HepG2 (cell line): Measurements from ENCODE around the gene LSM2. TPM values are rescaled to one million over a fixed set of nuclear protein-coding genes. Genes with fewer than 3 reads are reported as not detected.

ENCODE experiments used
- CCAR2 ChIP-seq: fragments of 200-400 bp; formaldehyde crosslinking; optimal IDR thresholded peaks from 2 replicates; pipeline ENCODE3; 2018; ENCODE audit warnings: low read depth, mild to moderate bottlenecking, low read length, moderate library complexity
- DBP ChIP-seq: sonication (generic); formaldehyde crosslinking; IDR thresholded peaks from 2 replicates; pipeline ENCODE4 v1.4.0; 2020; ENCODE audit warnings: missing genetic modification reagents; ENCODE audit errors: not compliant biosample characterization
- EEA1 ChIP-seq: sonication (generic); formaldehyde crosslinking; IDR thresholded peaks from 2 replicates; pipeline ENCODE4 v1.5.1; 2020; ENCODE audit warnings: mild to moderate bottlenecking, missing genetic modification reagents, borderline replicate concordance
- EED ChIP-seq: sonication (generic); formaldehyde crosslinking; IDR thresholded peaks from 2 replicates; pipeline ENCODE4 v1.5.0; 2020; ENCODE audit warnings: mild to moderate bottlenecking, missing genetic modification reagents
- ETS1 ChIP-seq: sonication (generic); formaldehyde crosslinking; IDR thresholded peaks from 2 replicates; pipeline ENCODE4 v1.4.0; 2020; ENCODE audit warnings: missing genetic modification reagents
- HMG20A ChIP-seq: IDR thresholded peaks from 2 replicates; pipeline ENCODE4 v1.6.1; 2016; ENCODE audit warnings: borderline replicate concordance
- HMG20B ChIP-seq: conservative IDR thresholded peaks from 2 replicates; pipeline ENCODE4 v1.6.1; 2016; ENCODE audit warnings: missing genetic modification reagents, missing compliant biosample characterization
- MAFK ChIP-seq, 2 experiments: IDR thresholded peaks in 1 of 2; conservative IDR thresholded peaks in 1 of 2; 2 replicates each; pipeline ENCODE4 v1.6.1; 2011; ENCODE audit warnings: improper control_type of control experiment in 2 of 2, low read length in 2 of 2
- MED1 ChIP-seq: sonication (generic); formaldehyde crosslinking; IDR thresholded peaks from 2 replicates; pipeline ENCODE4 v1.4.0; 2020; ENCODE audit warnings: missing genetic modification reagents
- NR2F2 ChIP-seq: IDR thresholded peaks from 2 replicates; pipeline ENCODE4 v1.6.1; 2012; ENCODE audit warnings: low read depth, inconsistent platforms, borderline replicate concordance
- PCBP2 ChIP-seq: fragments of 200-400 bp; formaldehyde crosslinking; optimal IDR thresholded peaks from 2 replicates; pipeline ENCODE3; 2018; ENCODE audit warnings: low read length, low read depth; ENCODE audit not compliant: poor library complexity, severe bottlenecking
- PRDM15 ChIP-seq: sonication (generic); formaldehyde crosslinking; IDR thresholded peaks from 2 replicates; pipeline ENCODE4 v1.4.0; 2020; ENCODE audit warnings: missing genetic modification reagents
- SCMH1 ChIP-seq: sonication (generic); formaldehyde crosslinking; IDR thresholded peaks from 2 replicates; pipeline ENCODE4 v1.9.0; 2021; ENCODE audit warnings: missing genetic modification reagents, mild to moderate bottlenecking, borderline replicate concordance
- THAP11 ChIP-seq: IDR thresholded peaks from 2 replicates; pipeline ENCODE4 v1.6.1; 2016; ENCODE audit warnings: missing biosample characterization, missing genetic modification reagents
- ZHX1 ChIP-seq: sonication (generic); formaldehyde crosslinking; IDR thresholded peaks from 2 replicates; pipeline ENCODE4 v1.8.1; 2022; ENCODE audit warnings: low read depth, mild to moderate bottlenecking, missing genetic modification reagents
- ZMAT3 ChIP-seq: sonication (generic); formaldehyde crosslinking; conservative IDR thresholded peaks from 2 replicates; pipeline ENCODE4 v1.7.0; 2021; ENCODE audit warnings: missing genetic modification reagents
- ZNF12 ChIP-seq: sonication (generic); formaldehyde crosslinking; IDR thresholded peaks from 2 replicates; pipeline ENCODE4 v1.5.0; 2020; ENCODE audit warnings: missing genetic modification reagents
- ZNF331 ChIP-seq: sonication (generic); formaldehyde crosslinking; IDR thresholded peaks from 2 replicates; pipeline ENCODE4 v1.4.0; 2020; ENCODE audit warnings: missing genetic modification reagents
- ZNF33A ChIP-seq: sonication (generic); formaldehyde crosslinking; IDR thresholded peaks from 2 replicates; pipeline ENCODE4 v1.5.1; 2020; ENCODE audit warnings: missing genetic modification reagents, mild to moderate bottlenecking, moderate library complexity, borderline replicate concordance
- ZNF572 ChIP-seq: sonication (generic); formaldehyde crosslinking; IDR thresholded peaks from 2 replicates; pipeline ENCODE4 v1.5.1; 2020; ENCODE audit warnings: mild to moderate bottlenecking, missing genetic modification reagents
- ZSCAN9 ChIP-seq: IDR thresholded peaks from 2 replicates; pipeline ENCODE4 v1.6.1; 2016; ENCODE audit warnings: borderline replicate concordance
- polyA plus RNA-seq, 8 experiments: library from polyadenylated mRNA; depleted of rRNA in 3 of 8; stranded (reverse) in 7 of 8; unstranded in 1 of 8; fragments of >200 nt; fragmentation: Illumina TruSeq in 4 of 8; extraction: Trizol in 4 of 8; gene quantifications; 2 replicates each; pipeline versions ENCODE4 v1.2.1 to v1.2.3, GENCODE V29; 2011 to 2016; ENCODE audit warnings: low read depth in 4 of 8, missing spikeins in 1 of 8, mixed read lengths in 1 of 8; ENCODE audit not compliant: insufficient read depth in 1 of 8
- total RNA-seq, 5 experiments: library from RNA; depleted of rRNA; stranded (reverse); fragments of >200 nt; fragmentation: Illumina TruSeq; extraction: Trizol; gene quantifications; 2 replicates each; pipeline ENCODE4 v1.2.3, GENCODE V29; 2016; ENCODE audit warnings: low read depth in 1 of 5

LSM2 gene
- total and polyA plus RNA-seq, 2 of the 13 experiments (the other 11 are each of a cell fraction or from before 2014, with no cell fraction given) = 69.4 to 90.5 TPM

- TF ChIP-seq ZHX1 (CRISPR knock-in tag) (no peak; the same call in 1 of the 2 replicates), THAP11 (CRISPR knock-in tag) (peak; percentile 81), CCAR2 (no peak), EED (CRISPR knock-in tag) (peak; percentile 81; the same call in 1 of the 2 replicates), DBP (CRISPR knock-in tag) (no peak), PRDM15 (CRISPR knock-in tag) (peak; percentile 55; the same call in 1 of the 2 replicates), ZNF33A (CRISPR knock-in tag) (no peak), ETS1 (peak; percentile 91; the same call in 1 of the 2 replicates), EEA1 (CRISPR knock-in tag) (peak; percentile 88; the same call in 1 of the 2 replicates), MAFK (conservative IDR thresholded peaks at IDR 0.05 in 1 of 2, IDR thresholded peaks at IDR 0.05 in 1 of 2; ENCODE audit: low read length in 2 of 2) (no peak), ZNF12 (CRISPR knock-in tag) (peak; percentile 25; the same call in 1 of the 2 replicates), ZMAT3 (CRISPR knock-in tag) (0 out of 2 replicates have a peak, but pooled peaks have one; percentile 34), MED1 (CRISPR knock-in tag) (peak; percentile 83), ZSCAN9 (no peak), NR2F2 (no peak; the same call in 1 of the 2 replicates), HMG20B (CRISPR knock-in tag) (no peak; the same call in 1 of the 2 replicates), HMG20A (no peak), SCMH1 (no peak), ZNF572 (0 out of 2 replicates have a peak, but pooled peaks have one; percentile 76), PCBP2 (no peak), ZNF331 (CRISPR knock-in tag) (peak; percentile 79)
Observed at GRCh38 chr6:31795616-31796298, 11.0 kb downstream of the LSM2 start, which contains the start of gene VARS1 (continued).
